SK-N-SH treated with all-trans-retinoic acid at 6 μM for 48 hours (cell line): ENCODE measurements around the gene CLVS2.
A peak's percentile ranks its signal among the peaks of the same experiment; 100 is the strongest.

Experiments
- ATAC-seq: fragments of 200-7000 bp; cut with Tn5 transposase; 3 replicates; pipeline ENCODE4 v1.9.1; 2020; ENCODE audit warnings: mild to moderate bottlenecking, moderate library complexity
- ARNTL ChIP-seq: fragments of 450-650 bp; formaldehyde crosslinking; IDR thresholded peaks from 2 replicates; pipeline ENCODE4 v1.5.0; 2020; ENCODE audit warnings: low read depth, mild to moderate bottlenecking, moderate library complexity, borderline replicate concordance
- BACH2 ChIP-seq: fragments of 250-450 bp; sonication (Bioruptor Pico); IDR thresholded peaks from 2 replicates; pipeline ENCODE4 v1.9.0; 2021; ENCODE audit warnings: mild to moderate bottlenecking, borderline replicate concordance
- CSDC2 ChIP-seq: fragments of 250-450 bp; sonication (Bioruptor Pico); IDR thresholded peaks from 2 replicates; pipeline ENCODE4 v1.5.0; 2020; ENCODE audit warnings: mild to moderate bottlenecking, moderate library complexity
- ESRRG ChIP-seq: fragments of 250-450 bp; sonication (Bioruptor Pico); IDR thresholded peaks from 2 replicates; pipeline ENCODE4 v1.6.1; 2021; ENCODE audit warnings: mild to moderate bottlenecking
- GLIS3 ChIP-seq: fragments of 250-450 bp; sonication (Bioruptor Pico); IDR thresholded peaks from 2 replicates; pipeline ENCODE4 v1.5.0; 2020; ENCODE audit warnings: mild to moderate bottlenecking, moderate library complexity
- ISL1 ChIP-seq: fragments of 250-450 bp; sonication (Bioruptor Pico); IDR thresholded peaks from 2 replicates; pipeline ENCODE4 v2.1.2; 2022; ENCODE audit warnings: mild to moderate bottlenecking, moderate library complexity
- OSR1 ChIP-seq: fragments of 250-450 bp; sonication (Bioruptor Pico); IDR thresholded peaks from 2 replicates; pipeline ENCODE4 v1.8.0; 2022; ENCODE audit warnings: moderate library complexity, mild to moderate bottlenecking, inconsistent platforms
- PPARA ChIP-seq: fragments of 250-450 bp; sonication (Bioruptor Pico); IDR thresholded peaks from 2 replicates; pipeline ENCODE4 v1.5.0; 2020; ENCODE audit warnings: mild to moderate bottlenecking, borderline replicate concordance
- RARB ChIP-seq: fragments of 250-450 bp; sonication (Bioruptor Pico); IDR thresholded peaks from 2 replicates; pipeline ENCODE4 v1.8.0; 2021; ENCODE audit warnings: mild to moderate bottlenecking, moderate library complexity
- SNAI2 ChIP-seq: fragments of 250-450 bp; sonication (Bioruptor Pico); IDR thresholded peaks from 2 replicates; pipeline ENCODE4 v1.5.0; 2020; ENCODE audit warnings: mild to moderate bottlenecking, moderate library complexity
- TCF4 ChIP-seq: fragments of 250-450 bp; sonication (Bioruptor Pico); IDR thresholded peaks from 2 replicates; pipeline ENCODE4 v1.8.0; 2021; ENCODE audit warnings: mild to moderate bottlenecking, moderate library complexity, borderline replicate concordance
- TOX ChIP-seq: fragments of 250-450 bp; sonication (Bioruptor Pico); IDR thresholded peaks from 2 replicates; pipeline ENCODE4 v1.8.0; 2021; ENCODE audit warnings: mild to moderate bottlenecking, moderate library complexity, borderline replicate concordance
- ZC3H10 ChIP-seq: fragments of 250-450 bp; sonication (Bioruptor Pico); IDR thresholded peaks from 2 replicates; pipeline ENCODE4 v1.5.1; 2021; ENCODE audit warnings: mild to moderate bottlenecking, moderate library complexity
- ZFP3 ChIP-seq: fragments of 250-450 bp; sonication (Bioruptor Pico); IDR thresholded peaks from 2 replicates; pipeline ENCODE4 v1.5.0; 2020; ENCODE audit warnings: mild to moderate bottlenecking, moderate library complexity
- ZFP30 ChIP-seq: fragments of 450-650 bp; formaldehyde crosslinking; IDR thresholded peaks from 2 replicates; pipeline ENCODE4 v1.5.0; 2022; ENCODE audit warnings: mild to moderate bottlenecking, moderate library complexity
- ZNF565 ChIP-seq: fragments of 450-650 bp; formaldehyde crosslinking; conservative IDR thresholded peaks from 2 replicates; pipeline ENCODE4 v1.5.0; 2020; ENCODE audit warnings: low read depth, mild to moderate bottlenecking, moderate library complexity
- ZNF70 ChIP-seq: fragments of 450-650 bp; formaldehyde crosslinking; IDR thresholded peaks from 2 replicates; pipeline ENCODE4 v1.5.0; 2020; ENCODE audit warnings: mild to moderate bottlenecking, moderate library complexity
- ZNF8 ChIP-seq: fragments of 450-650 bp; formaldehyde crosslinking; IDR thresholded peaks from 2 replicates; pipeline ENCODE4 v1.5.0; 2020; ENCODE audit warnings: mild to moderate bottlenecking, moderate library complexity
- TF ChIP-seq, protein P1 (sequence below): fragments of 250-450 bp; sonication (Bioruptor Pico); IDR thresholded peaks from 2 replicates; pipeline ENCODE4 v1.5.1; 2021; ENCODE audit warnings: mild to moderate bottlenecking, moderate library complexity
- TF ChIP-seq, protein P2 (sequence below): fragments of 250-450 bp; sonication (Bioruptor Pico); IDR thresholded peaks from 2 replicates; pipeline ENCODE4 v1.5.0; 2020; ENCODE audit warnings: mild to moderate bottlenecking, moderate library complexity
- TF ChIP-seq, protein P3 (sequence below): fragments of 250-450 bp; sonication (Bioruptor Pico); IDR thresholded peaks from 2 replicates; pipeline ENCODE4 v1.5.1; 2020; ENCODE audit warnings: low read depth, mild to moderate bottlenecking, moderate library complexity
- TF ChIP-seq, protein P4 (sequence below): fragments of 250-450 bp; sonication (Bioruptor Pico); IDR thresholded peaks from 2 replicates; pipeline ENCODE4 v1.8.0; 2021; ENCODE audit warnings: low read depth, mild to moderate bottlenecking, moderate library complexity, borderline replicate concordance

Gene CLVS2

DNA sequence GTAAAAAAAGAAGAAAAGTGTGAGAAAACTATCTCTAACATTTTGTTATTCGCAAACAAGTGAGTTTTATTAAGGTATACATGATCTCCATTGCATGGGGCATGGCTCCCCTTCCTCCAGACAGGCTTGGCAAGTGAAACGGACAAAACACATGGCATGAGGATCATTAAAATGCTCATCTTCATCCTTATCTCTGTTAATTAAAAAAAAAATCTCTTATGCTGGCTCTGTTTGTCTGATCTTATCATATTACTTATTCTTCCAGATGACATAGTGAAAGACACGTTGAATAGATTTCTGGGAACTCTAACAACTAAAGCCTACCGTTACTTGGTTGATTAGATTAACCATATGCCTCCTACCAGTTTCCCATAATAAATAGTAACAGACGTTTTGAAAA is 89.4 kb downstream of the CLVS2 start:
- TF ChIP-seq TCF4 (peak; percentile 86), ARNTL (CRISPR knock-in tag) (no peak), BACH2 (CRISPR knock-in tag) (no peak), TOX (no peak), OSR1 (CRISPR knock-in tag) (no peak), ZFP30 (CRISPR knock-in tag) (no peak), RARB (CRISPR knock-in tag) (no peak), ZNF70 (CRISPR knock-in tag) (no peak), ESRRG (CRISPR knock-in tag) (no peak), PPARA (CRISPR knock-in tag) (no peak), ISL1 (CRISPR knock-in tag) (peak; percentile 77)
- TF ChIP-seq, protein P1, sequence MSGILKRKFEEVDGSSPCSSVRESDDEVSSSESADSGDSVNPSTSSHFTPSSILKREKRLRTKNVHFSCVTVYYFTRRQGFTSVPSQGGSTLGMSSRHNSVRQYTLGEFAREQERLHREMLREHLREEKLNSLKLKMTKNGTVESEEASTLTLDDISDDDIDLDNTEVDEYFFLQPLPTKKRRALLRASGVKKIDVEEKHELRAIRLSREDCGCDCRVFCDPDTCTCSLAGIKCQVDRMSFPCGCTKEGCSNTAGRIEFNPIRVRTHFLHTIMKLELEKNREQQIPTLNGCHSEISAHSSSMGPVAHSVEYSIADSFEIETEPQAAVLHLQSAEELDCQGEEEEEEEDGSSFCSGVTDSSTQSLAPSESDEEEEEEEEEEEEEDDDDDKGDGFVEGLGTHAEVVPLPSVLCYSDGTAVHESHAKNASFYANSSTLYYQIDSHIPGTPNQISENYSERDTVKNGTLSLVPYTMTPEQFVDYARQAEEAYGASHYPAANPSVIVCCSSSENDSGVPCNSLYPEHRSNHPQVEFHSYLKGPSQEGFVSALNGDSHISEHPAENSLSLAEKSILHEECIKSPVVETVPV, result no peak
- TF ChIP-seq, protein P2, sequence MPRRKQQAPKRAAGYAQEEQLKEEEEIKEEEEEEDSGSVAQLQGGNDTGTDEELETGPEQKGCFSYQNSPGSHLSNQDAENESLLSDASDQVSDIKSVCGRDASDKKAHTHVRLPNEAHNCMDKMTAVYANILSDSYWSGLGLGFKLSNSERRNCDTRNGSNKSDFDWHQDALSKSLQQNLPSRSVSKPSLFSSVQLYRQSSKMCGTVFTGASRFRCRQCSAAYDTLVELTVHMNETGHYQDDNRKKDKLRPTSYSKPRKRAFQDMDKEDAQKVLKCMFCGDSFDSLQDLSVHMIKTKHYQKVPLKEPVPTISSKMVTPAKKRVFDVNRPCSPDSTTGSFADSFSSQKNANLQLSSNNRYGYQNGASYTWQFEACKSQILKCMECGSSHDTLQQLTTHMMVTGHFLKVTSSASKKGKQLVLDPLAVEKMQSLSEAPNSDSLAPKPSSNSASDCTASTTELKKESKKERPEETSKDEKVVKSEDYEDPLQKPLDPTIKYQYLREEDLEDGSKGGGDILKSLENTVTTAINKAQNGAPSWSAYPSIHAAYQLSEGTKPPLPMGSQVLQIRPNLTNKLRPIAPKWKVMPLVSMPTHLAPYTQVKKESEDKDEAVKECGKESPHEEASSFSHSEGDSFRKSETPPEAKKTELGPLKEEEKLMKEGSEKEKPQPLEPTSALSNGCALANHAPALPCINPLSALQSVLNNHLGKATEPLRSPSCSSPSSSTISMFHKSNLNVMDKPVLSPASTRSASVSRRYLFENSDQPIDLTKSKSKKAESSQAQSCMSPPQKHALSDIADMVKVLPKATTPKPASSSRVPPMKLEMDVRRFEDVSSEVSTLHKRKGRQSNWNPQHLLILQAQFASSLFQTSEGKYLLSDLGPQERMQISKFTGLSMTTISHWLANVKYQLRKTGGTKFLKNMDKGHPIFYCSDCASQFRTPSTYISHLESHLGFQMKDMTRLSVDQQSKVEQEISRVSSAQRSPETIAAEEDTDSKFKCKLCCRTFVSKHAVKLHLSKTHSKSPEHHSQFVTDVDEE, result peak; percentile 66; the same call in 1 of the 2 replicates
- TF ChIP-seq, protein P3, sequence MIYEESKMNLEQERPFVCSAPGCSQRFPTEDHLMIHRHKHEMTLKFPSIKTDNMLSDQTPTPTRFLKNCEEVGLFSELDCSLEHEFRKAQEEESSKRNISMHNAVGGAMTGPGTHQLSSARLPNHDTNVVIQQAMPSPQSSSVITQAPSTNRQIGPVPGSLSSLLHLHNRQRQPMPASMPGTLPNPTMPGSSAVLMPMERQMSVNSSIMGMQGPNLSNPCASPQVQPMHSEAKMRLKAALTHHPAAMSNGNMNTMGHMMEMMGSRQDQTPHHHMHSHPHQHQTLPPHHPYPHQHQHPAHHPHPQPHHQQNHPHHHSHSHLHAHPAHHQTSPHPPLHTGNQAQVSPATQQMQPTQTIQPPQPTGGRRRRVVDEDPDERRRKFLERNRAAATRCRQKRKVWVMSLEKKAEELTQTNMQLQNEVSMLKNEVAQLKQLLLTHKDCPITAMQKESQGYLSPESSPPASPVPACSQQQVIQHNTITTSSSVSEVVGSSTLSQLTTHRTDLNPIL (CRISPR knock-in tag), result no peak
- TF ChIP-seq, protein P4, sequence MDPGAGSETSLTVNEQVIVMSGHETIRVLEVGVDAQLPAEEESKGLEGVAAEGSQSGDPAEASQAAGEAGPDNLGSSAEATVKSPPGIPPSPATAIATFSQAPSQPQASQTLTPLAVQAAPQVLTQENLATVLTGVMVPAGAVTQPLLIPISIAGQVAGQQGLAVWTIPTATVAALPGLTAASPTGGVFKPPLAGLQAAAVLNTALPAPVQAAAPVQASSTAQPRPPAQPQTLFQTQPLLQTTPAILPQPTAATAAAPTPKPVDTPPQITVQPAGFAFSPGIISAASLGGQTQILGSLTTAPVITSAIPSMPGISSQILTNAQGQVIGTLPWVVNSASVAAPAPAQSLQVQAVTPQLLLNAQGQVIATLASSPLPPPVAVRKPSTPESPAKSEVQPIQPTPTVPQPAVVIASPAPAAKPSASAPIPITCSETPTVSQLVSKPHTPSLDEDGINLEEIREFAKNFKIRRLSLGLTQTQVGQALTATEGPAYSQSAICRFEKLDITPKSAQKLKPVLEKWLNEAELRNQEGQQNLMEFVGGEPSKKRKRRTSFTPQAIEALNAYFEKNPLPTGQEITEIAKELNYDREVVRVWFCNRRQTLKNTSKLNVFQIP (CRISPR knock-in tag), result no peak

DNA sequence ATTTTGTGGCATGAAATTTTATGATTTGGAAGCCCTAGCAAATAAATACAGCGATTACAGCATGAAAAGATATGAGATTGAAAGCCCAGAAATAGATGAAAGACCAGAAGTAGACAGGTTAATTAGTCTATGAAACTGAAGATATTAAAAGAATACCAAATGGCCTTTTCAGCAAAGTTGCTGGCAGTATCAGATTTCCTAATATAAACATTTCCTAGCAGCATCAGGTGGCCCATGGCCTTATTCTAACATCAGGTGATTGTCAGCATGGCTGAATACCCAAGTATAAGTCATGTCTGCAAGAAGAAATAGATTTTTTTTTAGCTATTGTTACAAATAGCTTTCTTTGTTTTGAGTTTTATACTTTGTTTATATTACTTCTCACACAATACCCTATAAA is 93.2 kb downstream of the CLVS2 start:
- TF ChIP-seq RARB (CRISPR knock-in tag), result no peak
- TF ChIP-seq ISL1 (CRISPR knock-in tag), result no peak
- no peak for ATAC-seq

More for the DNA sequence above, 89.4 kb downstream of the CLVS2 start:
- no peak for ATAC-seq

DNA sequence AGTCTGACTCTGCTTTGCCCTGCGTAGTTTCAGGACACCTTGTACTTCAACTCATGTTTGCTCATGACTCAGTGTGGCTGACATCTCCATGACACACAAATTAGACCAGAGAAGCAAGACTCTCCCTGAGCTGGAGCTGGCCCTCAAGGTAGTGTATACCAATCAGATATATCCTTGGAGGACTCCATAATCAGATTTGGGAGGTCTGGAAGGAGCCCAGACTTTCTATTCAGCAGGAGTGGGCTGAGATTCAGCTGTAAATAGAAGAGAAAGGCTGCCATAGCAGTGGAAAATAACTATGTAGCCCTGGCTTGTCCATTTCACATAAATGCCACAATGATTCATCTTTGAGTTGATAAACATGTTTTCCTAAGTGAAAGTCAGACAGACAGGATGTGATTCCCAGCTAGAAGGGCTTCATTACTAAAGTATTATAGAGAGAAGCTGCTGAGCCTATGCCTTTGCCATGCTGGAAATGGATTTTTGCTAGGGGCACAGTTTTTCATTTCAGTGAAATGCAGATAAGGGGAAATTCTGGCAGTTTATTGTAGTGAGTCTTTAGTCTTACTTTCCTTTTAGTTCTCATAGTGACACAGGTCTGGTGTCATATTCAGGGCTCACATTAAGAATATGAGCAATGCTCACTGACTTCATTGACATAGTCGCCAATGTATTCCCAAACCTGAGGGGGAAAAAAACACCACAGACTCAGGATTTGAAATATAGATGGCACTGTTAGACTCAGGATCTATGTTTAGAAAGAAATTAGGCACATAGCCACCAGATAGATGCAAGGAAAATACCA is 95.3 kb downstream of the CLVS2 start:
- TF ChIP-seq GLIS3 (no peak), RARB (CRISPR knock-in tag) (no peak), ZFP3 (CRISPR knock-in tag) (0 out of 2 replicates have a peak, but pooled peaks have one; percentile 3), ISL1 (CRISPR knock-in tag) (peak; percentile 67)
- ATAC-seq, result no peak

DNA sequence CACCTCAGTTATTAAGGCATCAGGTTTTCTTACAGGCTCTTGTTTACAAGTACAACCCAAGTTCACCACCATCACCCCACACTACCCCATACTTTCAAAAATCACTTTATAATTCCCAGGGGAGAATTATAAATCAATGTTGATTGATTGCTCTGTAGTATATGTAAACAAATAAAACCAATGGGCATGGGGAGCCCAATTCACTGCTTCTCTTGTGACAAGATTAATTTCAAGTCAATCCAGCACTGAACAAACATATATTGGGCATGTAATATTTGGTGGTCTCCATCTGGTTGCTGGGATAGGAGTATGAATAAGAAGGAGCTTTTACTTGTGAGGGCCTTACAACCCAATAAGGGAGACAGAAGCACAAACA is 95.8 kb downstream of the CLVS2 start:
- ATAC-seq, result no peak

More for the DNA sequence above, 95.8 kb downstream of the CLVS2 start:
- TF ChIP-seq ZNF70 (CRISPR knock-in tag), result no peak
- no peak for TF ChIP-seq ZC3H10 (CRISPR knock-in tag)
- no peak for TF ChIP-seq ZNF565
- TF ChIP-seq, protein P2, result no peak
- TF ChIP-seq, protein P3 (CRISPR knock-in tag), result no peak
- TF ChIP-seq ISL1 (CRISPR knock-in tag), result no peak
- TF ChIP-seq GLIS3, result no peak
- no peak for TF ChIP-seq PPARA (CRISPR knock-in tag)
- no peak for TF ChIP-seq SNAI2 (CRISPR knock-in tag)
- no peak for TF ChIP-seq CSDC2 (CRISPR knock-in tag)
- TF ChIP-seq ESRRG (CRISPR knock-in tag), result no peak
- no peak for TF ChIP-seq BACH2 (CRISPR knock-in tag)
- no peak for TF ChIP-seq TOX
- TF ChIP-seq ZNF8, result no peak
